PFSK-1 (cell line): Measurements from ENCODE around the gene NEUROG1.

ENCODE experiments used
- FOXP2 ChIP-seq: optimal IDR thresholded peaks from 2 replicates; pipeline ENCODE3; 2011; ENCODE audit warnings: borderline replicate concordance, control low read depth, inconsistent platforms; ENCODE audit not compliant: insufficient read depth; ENCODE audit errors: extremely low read length, extremely low read depth
- POLR2AphosphoS5 ChIP-seq: IDR thresholded peaks from 2 replicates; pipeline ENCODE4 v1.6.1; 2012; ENCODE audit warnings: low read depth, mild to moderate bottlenecking, control low read depth, low read length, moderate library complexity
- REST ChIP-seq, 2 experiments: IDR thresholded peaks; 2 replicates each; pipeline versions ENCODE4 v1.6.1 to v1.8.0; 2011 to 2012; ENCODE audit warnings: low read depth in 2 of 2, low read length in 2 of 2, control low read depth in 1 of 2, inconsistent platforms in 1 of 2, mild to moderate bottlenecking in 1 of 2, moderate library complexity in 1 of 2; ENCODE audit not compliant: insufficient read depth in 1 of 2
- SIN3A ChIP-seq: IDR thresholded peaks from 2 replicates; pipeline ENCODE4 v1.6.1; 2012; ENCODE audit warnings: mild to moderate bottlenecking, low read length, moderate library complexity, borderline replicate concordance; ENCODE audit not compliant: insufficient read depth
- TAF1 ChIP-seq: IDR thresholded peaks from 2 replicates; pipeline ENCODE4 v1.6.1; 2012; ENCODE audit warnings: low read length, control low read depth, borderline replicate concordance; ENCODE audit not compliant: insufficient read depth

The NEUROG1 gene

GRCh38 chr5:135556620-135557019 is 20.9 kb upstream of the NEUROG1 start:
- TF ChIP-seq FOXP2 (no peak), SIN3A (no peak), POLR2AphosphoS5 (no peak), REST (IDR thresholded peaks at IDR 0.05; ENCODE audit: insufficient read depth in 1 of 2, low read depth in 2 of 2, low read length in 2 of 2) (no peak), TAF1 (no peak)

GRCh38 chr5:135555530-135555929 is 19.8 kb upstream of the NEUROG1 start:
- no peak for TF ChIP-seq FOXP2
- TF ChIP-seq POLR2AphosphoS5: no peak
- TF ChIP-seq SIN3A: no peak
- TF ChIP-seq TAF1: no peak
- no peak for TF ChIP-seq REST (IDR thresholded peaks at IDR 0.05; ENCODE audit: insufficient read depth in 1 of 2, low read depth in 2 of 2, low read length in 2 of 2)

GRCh38 chr5:135553688-135554462 is 18.1 kb upstream of the NEUROG1 start:
- TF ChIP-seq FOXP2: no peak
- TF ChIP-seq POLR2AphosphoS5: no peak
- TF ChIP-seq TAF1: no peak
- no peak for TF ChIP-seq SIN3A
- TF ChIP-seq REST (IDR thresholded peaks at IDR 0.05; ENCODE audit: insufficient read depth in 1 of 2, low read depth in 2 of 2, low read length in 2 of 2): no peak

- TF ChIP-seq FOXP2: no peak
- no peak for TF ChIP-seq SIN3A
- no peak for TF ChIP-seq POLR2AphosphoS5
- no peak for TF ChIP-seq TAF1
- TF ChIP-seq REST (IDR thresholded peaks at IDR 0.05; ENCODE audit: insufficient read depth in 1 of 2, low read depth in 2 of 2, low read length in 2 of 2): no peak
Measured at GRCh38 chr5:135551593-135552447, 16.1 kb upstream of the NEUROG1 start.
